Left forelimb (tissue), 1 donor: Measurements from ENCODE around the gene EEPD1.

Experiments used
- DNase-seq: peaks from one replicate; pipeline ENCODE4 v3.0.0-alpha.2; 2018; ENCODE audit warnings: low spot score

Gene EEPD1

DNA sequence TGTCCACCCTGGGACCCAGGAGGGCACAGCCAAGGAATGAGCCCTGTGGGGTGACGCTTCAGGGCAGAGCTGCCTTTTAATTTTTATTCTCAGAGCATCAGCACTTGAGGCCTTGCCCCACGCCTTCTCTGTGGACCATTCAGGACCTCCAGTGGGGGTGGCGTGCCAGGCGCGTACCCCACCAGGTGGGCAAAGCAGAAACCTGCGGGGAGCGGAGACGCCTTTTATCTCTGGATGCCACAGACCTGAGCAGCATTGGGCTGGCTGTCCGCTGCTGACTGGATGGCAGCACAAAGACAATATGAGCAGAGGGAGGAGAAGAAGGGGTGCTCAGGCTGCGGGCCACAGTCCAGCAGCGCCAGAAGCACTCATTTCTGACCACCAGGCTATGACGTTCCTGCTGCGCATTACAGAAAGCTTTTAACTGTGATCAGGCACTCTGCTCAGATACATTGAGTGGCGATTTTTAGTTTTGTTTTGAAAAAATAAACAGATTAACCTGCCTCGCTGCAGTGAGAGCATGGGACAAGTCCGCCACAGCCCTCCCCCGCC is 146.2 kb downstream of the EEPD1 start:
- no peak for DNase-seq

DNA sequence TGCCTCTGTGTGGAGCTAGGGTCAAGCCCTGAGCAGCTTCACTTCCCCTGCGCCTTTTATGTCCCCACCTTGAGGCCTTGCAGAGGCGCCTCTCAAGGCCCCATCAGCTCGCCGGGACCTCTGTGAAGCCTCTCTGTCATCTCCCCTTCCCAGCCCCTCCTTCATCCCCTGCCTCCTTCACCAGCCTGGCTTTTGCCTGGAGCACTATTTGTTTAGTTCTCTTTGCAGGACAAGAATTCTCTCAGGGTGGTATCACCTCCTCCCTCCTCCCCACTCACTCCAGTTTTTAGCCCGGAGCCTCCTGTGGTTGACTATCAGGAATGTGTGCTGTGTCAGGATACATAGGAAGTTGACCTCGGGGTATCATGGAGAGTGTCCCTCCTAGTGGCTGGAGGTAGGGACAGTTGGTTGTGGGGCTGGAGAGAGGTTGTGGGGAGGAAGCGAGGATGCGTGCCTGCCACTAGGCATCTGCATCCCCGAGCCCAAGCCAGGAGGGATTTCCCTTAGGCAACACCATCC is 146.8 kb downstream of the EEPD1 start:
- DNase-seq, result no peak

DNA sequence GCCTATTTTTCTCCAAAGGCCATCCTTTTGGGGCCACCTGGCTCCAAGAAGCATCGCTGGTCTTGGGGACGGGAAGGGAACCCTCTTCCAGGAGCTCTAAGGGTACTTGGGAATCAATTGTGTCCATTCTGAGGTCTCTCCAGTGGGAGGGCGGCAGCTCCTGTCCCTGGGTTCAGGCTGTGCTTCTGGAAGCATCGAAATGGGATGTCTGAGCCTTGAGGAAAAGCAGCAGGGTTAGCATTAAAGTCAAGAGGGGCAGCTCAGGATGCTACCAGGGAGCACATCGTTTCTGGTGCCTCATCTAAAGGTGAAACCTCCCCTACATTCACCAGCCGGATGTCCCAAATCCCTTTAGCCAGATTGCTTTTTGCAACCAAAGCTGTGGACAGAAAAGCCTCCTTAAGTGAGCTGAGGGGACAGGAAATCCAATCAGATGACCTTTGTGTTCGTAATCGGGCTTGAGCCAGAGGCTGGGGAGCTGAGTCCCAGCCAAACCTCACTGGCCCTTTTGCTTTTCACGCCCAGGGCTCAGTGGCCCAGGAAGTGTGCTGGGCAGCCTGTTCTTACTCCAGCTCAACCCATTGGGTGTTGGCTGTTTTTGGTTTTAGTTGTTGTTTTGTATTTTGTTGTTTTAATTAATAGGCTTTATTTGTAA is 147.8 kb downstream of the EEPD1 start:
- DNase-seq, result peak; percentile 17

DNA sequence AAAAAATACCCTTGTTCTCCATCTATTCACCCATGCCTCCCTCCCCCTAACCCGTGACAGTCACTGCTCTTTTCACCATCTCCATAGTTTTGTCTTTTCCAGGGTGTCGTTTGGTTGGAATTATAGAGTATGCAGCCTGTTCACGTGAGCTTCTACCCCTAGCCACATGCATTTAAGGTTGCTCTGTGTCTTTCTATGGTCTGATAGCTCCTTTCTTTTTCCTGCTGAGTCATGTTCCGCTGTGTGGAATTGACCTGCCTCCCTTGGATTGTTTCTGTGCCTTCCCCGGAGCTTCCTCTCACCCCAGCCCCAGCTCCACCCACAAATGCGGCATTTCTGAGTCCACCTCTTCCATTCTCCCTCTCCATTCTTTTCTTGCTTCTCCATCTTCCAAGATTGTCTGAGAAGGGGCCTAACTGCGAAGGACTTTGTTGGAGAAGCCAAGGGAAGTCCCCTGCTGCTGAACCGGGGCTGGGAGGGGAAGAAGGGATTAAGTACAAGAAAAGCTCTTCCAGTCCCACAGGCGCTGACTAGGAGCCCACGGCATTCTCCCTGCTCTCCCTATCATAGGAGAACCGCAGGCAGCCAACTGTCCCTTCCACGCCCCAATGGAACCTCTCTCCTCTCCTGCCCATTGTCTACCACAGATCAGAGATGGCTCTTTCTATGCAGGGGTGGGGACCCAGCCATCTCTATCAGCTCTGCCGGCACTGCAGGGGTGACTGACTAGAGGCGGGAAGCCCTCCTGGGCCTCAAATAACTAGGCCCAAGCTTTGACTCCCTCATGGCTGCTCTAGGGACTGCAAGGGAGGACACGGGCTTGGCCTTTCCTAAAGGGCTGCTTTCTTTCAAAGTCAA is 149.1 kb downstream of the EEPD1 start:
- DNase-seq, result peak; percentile 45

GRCh38 chr7:36303202-36304098 is 150.4 kb downstream of the EEPD1 start:
- DNase-seq, result peak; percentile 74

DNA sequence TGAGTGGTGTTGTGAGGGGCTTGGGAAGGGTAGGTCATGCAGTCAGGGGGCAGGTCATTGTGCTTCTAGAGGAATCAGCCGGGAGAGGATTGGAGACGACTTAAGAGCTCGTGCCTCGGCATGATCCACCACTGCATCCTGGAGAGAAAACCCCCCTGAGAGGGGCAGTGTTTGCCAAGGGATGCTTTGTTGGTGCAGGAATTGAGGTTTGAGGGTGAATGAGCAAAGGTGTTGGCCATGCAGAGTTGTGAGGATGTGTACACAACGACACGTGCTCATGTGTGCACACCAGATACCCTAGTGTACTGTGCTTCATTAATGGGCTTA is 151.0 kb downstream of the EEPD1 start:
- DNase-seq, result no peak

GRCh38 chr7:36305226-36305625 is 152.2 kb downstream of the EEPD1 start:
- DNase-seq, result peak; percentile 37

- DNase-seq, result peak; percentile 25
Measured at GRCh38 chr7:36305648-36306047, 152.6 kb downstream of the EEPD1 start.

DNA sequence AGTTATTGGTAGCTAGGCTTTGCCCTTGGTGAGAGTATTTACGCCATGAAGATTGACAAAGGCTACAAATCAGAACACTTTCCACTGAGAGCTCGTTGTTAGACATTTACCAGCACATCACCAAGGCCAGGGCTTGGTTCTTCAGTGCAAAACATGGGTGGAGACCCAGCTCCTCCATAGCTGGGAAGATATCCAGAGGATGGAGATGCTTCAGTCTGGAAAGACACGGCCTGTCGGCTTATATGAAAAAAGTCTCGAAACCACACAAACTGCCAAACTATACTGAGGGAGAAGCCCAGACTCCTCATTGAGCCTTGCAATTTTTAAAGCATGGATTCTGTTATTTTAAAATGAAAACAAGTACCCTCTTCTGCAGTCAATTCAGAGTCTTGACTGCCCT is 153.2 kb downstream of the EEPD1 start:
- no peak for DNase-seq

DNA sequence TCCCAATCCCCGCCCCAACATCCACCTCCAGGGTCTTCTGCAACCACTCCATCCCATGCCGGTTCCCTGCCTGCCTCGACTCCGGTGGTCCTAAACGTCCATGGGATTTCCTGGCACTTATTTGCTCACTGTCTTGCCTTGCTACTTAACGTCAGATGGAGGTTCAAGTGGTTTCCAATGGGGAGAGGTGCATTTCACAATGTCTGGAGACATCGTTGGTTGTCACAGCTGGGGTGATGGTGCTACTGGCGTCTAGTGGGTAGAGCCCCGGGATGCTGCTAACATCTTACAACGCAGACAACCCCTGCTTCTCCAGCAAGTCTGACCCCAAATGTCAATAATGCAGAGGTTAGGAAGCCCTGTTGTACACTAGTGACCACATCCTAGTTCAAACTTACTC is 153.7 kb downstream of the EEPD1 start:
- DNase-seq, result no peak

GRCh38 chr7:36308031-36308430 is 155.0 kb downstream of the EEPD1 start:
- no peak for DNase-seq

- no peak for DNase-seq
Measured at GRCh38 chr7:36309301-36309700, 156.2 kb downstream of the EEPD1 start.

- no peak for DNase-seq
Measured at GRCh38 chr7:36309716-36310115, 156.7 kb downstream of the EEPD1 start.

DNA sequence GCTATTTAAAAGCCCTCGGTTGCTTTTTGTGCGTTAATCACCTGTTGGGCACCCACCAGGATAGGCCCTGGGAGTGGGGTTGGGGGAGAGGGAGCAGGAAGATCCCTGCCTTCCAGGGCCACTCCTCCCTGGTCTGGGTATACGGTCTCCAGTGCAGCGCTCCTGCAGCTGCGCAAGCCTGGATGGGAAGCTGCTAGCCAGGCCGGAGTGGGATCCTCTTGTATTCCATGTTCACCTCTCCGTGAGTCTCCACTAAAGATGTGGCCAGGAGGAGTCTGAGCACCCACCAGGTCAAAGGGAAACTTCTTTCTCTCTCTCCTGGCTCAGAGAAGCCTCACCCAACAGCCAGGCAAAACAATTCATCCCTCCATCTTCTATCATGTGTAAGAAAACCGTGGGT is 157.8 kb downstream of the EEPD1 start:
- DNase-seq, result no peak

DNA sequence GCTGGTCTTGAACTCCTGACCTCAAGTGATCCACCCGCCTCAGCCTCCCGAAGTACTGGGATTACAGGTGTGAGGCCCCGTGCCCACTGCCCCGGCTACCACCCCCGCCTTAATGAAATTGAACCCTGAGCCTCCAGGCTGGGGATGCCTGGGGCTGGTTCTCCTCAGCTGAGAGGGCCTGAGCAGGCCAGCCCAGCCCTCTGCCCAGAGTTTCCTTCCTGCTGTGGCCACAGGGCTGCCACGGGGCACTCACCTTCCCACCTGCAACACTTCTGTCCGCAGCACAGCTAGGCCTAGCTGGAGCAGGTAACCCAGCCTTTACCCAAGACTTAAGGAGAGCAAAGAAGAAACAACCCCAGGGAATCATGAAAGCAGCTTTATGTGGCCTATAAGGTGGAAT is 158.5 kb downstream of the EEPD1 start:
- DNase-seq, result no peak

- no peak for DNase-seq
Measured at GRCh38 chr7:36312064-36312914, 159.2 kb downstream of the EEPD1 start.

DNA sequence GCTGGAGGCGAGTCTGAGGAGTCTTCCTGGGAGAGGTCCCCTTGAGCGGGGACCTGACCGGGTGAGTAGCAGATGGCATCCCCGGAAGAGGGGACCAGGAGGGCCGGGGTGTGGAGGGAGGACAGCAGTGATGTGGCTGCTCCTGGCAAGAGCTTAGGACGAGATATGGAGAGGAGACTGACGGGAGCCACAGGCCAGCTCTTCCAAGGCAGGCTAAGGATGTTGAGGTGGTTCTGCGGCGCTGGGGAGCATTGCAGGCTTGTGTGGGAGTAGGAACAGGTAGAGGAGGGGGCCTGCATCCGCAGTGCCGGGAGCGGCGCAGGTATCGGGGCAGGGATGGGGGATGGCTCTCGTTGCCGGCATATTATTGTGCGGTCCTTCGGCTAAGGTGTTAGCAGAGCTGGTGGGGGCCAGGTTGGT is 159.9 kb downstream of the EEPD1 start:
- DNase-seq, result no peak

DNA sequence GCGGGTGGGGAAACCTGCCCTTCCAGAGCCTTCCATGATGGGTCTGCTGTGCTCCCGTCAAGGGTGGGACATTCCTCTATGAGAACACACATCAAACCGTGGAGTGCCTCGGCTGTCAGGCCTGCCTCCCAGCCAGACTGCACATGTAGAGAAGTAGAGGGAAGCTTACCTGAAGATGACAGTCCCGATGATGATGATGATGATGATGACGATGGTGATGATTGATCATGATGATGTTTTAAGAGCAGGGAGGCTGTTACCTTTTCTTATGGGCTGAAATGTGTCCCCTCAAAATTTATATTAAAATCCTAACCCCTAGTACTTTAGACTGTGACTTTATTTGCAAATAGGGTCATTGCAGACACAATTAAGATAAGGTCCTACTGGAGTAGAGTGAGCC is 160.6 kb downstream of the EEPD1 start:
- DNase-seq, result no peak

- no peak for DNase-seq
Measured at GRCh38 chr7:36314491-36314890, 161.4 kb downstream of the EEPD1 start.

- DNase-seq, result no peak
Measured at GRCh38 chr7:36315309-36315944, 162.4 kb downstream of the EEPD1 start.

- DNase-seq, result no peak
Measured at GRCh38 chr7:36316319-36316718, 163.3 kb downstream of the EEPD1 start.
